GM13976 (cell line): ENCODE measurements around the gene PRAC1.

Experiments used
- DNase-seq: peaks from one replicate; pipeline ENCODE4 v3.0.0; 2012; ENCODE audit warnings: low spot score
- CTCF ChIP-seq: IDR thresholded peaks from 2 replicates; pipeline ENCODE4 v1.5.1; 2012; ENCODE audit warnings: borderline replicate concordance, mild to moderate bottlenecking; ENCODE audit not compliant: insufficient read depth; ENCODE audit errors: extremely low read depth, missing control alignments, control extremely low read depth
- in situ Hi-C: fragments of 300-500 bp; cut with MboI; formaldehyde crosslinking; loops from one replicate; pipeline ENCODE4 v1.12.0; 2022; ENCODE audit warnings: low sequenced_read_pairs, mixed read lengths, inconsistent platforms; ENCODE audit not compliant: unreplicated experiment

The PRAC1 gene

GRCh38 chr17:48737330-48738043 is 15.2 kb upstream of the PRAC1 start:
- TF ChIP-seq CTCF: no peak
- no peak for DNase-seq
- in situ Hi-C loops: no loop called here

- in situ Hi-C loops: no loop called here
- no peak for DNase-seq
- TF ChIP-seq CTCF: no peak
Measured at GRCh38 chr17:48735062-48735351, 12.7 kb upstream of the PRAC1 start.

GRCh38 chr17:48734333-48735061 is 12.2 kb upstream of the PRAC1 start:
- no peak for TF ChIP-seq CTCF
- DNase-seq: no peak
- in situ Hi-C loops: no loop called here

GRCh38 chr17:48733632-48734328 is 11.5 kb upstream of the PRAC1 start:
- no peak for DNase-seq
- TF ChIP-seq CTCF: no peak
- in situ Hi-C loops: no loop called here

GRCh38 chr17:48732688-48733629 is 10.6 kb upstream of the PRAC1 start:
- no peak for TF ChIP-seq CTCF
- in situ Hi-C loops: no loop called here
- no peak for DNase-seq

- DNase-seq: no peak
- in situ Hi-C loops: no loop called here
- no peak for TF ChIP-seq CTCF
Measured at GRCh38 chr17:48731355-48731754, 9.0 kb upstream of the PRAC1 start.
